ENCODE data around the gene GABARAPL1.

DNA sequence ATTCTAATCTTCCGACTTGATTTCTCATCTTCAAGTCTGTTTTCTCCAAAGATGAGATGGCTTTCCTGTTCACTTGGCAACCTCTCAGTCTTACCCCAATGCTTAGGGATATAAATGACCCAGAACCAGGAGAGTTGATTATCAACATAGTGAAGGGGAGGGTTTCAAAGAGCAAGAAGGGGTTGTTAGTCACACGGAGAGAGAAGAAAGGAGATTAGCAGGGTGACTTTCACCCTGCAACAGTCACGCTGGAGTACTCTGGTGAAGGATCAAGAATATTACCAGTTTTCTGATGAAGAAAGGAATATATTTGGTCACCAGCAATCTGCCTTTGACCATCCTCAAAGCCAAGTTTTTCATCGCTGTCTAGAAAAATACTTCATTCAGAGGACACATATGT is 33.9 kb upstream of the GABARAPL1 start, which contains the start of gene TMEM52B:
- TF ChIP-seq RAD21 (IDR thresholded peaks at IDR 0.05; ENCODE audit: insufficient read depth, low read depth, low read length) (no peak), NFYB (IDR thresholded peaks at IDR 0.05; ENCODE audit: insufficient read depth, low read depth, low read length) (no peak)

Measured in GM12878 (cell line).